ENCODE data around the gene CACNA1A.
"Not testable (repeated sequence)": the region's sequence is repeated elsewhere in the genome, so short reads cannot be mapped to it uniquely, and the experiment has no call there.

Gene CACNA1A

GRCh38 chr19:13225973-13226865 lies 280.1 kb downstream of the CACNA1A start:
- no peak for FAIRE-seq

GRCh38 chr19:13225085-13225484 lies 281.2 kb downstream of the CACNA1A start:
- no peak for FAIRE-seq

GRCh38 chr19:13220847-13221246 lies 285.4 kb downstream of the CACNA1A start:
- FAIRE-seq, result no peak

- no peak for FAIRE-seq
Measured at GRCh38 chr19:13215572-13216380, 290.5 kb downstream of the CACNA1A start.

GRCh38 chr19:13214036-13214730 lies 292.1 kb downstream of the CACNA1A start:
- FAIRE-seq, result no peak

GRCh38 chr19:13212759-13213330 lies 293.4 kb downstream of the CACNA1A start:
- FAIRE-seq, result no peak

GRCh38 chr19:13211426-13212308 lies 294.6 kb downstream of the CACNA1A start:
- FAIRE-seq, result no peak

GRCh38 chr19:13210941-13211340 lies 295.3 kb downstream of the CACNA1A start:
- FAIRE-seq, result no peak

GRCh38 chr19:13210339-13210775 lies 295.9 kb downstream of the CACNA1A start:
- no peak for FAIRE-seq

GRCh38 chr19:13209484-13210338 lies 296.6 kb downstream of the CACNA1A start:
- FAIRE-seq, result no peak

GRCh38 chr19:13208672-13209483 lies 297.4 kb downstream of the CACNA1A start:
- FAIRE-seq, result no peak

- no peak for FAIRE-seq
Measured at GRCh38 chr19:13207846-13208671, 298.2 kb downstream of the CACNA1A start.

GRCh38 chr19:13207237-13207845 lies 298.9 kb downstream of the CACNA1A start:
- no peak for FAIRE-seq

GRCh38 chr19:13206587-13206986 lies 299.7 kb downstream of the CACNA1A start:
- FAIRE-seq, result no peak

GRCh38 chr19:13202112-13202511 lies 304.2 kb downstream of the CACNA1A start:
- not testable (repeated sequence) for FAIRE-seq

- FAIRE-seq, result no peak
Measured at GRCh38 chr19:13198634-13199033, 307.6 kb downstream of the CACNA1A start.

GRCh38 chr19:13195678-13196077 lies 310.6 kb downstream of the CACNA1A start:
- no peak for FAIRE-seq

Data from endometrium (tissue), 2 donors.